HEK293 (cell line): ENCODE data around the gene GNG7.

Experiments
- RBAK ChIP-seq: fragments of 450-650 bp; formaldehyde crosslinking; IDR thresholded peaks from 2 replicates; pipeline ENCODE4 v1.5.1; 2016; ENCODE audit warnings: missing biosample characterization, missing genetic modification characterization
- YY2 ChIP-seq: fragments of 450-650 bp; formaldehyde crosslinking; IDR thresholded peaks from 2 replicates; pipeline ENCODE4 v1.5.1; 2016; ENCODE audit warnings: missing biosample characterization, missing genetic modification characterization
- ZNF670 ChIP-seq: fragments of 450-650 bp; formaldehyde crosslinking; IDR thresholded peaks from 2 replicates; pipeline ENCODE4 v1.5.1; 2016; ENCODE audit warnings: missing biosample characterization, missing genetic modification characterization, low read depth
- TF ChIP-seq, protein P1 (sequence below): fragments of 450-650 bp; formaldehyde crosslinking; IDR thresholded peaks from 2 replicates; pipeline ENCODE4 v1.5.1; 2016; ENCODE audit warnings: missing biosample characterization, missing genetic modification characterization

DNA sequence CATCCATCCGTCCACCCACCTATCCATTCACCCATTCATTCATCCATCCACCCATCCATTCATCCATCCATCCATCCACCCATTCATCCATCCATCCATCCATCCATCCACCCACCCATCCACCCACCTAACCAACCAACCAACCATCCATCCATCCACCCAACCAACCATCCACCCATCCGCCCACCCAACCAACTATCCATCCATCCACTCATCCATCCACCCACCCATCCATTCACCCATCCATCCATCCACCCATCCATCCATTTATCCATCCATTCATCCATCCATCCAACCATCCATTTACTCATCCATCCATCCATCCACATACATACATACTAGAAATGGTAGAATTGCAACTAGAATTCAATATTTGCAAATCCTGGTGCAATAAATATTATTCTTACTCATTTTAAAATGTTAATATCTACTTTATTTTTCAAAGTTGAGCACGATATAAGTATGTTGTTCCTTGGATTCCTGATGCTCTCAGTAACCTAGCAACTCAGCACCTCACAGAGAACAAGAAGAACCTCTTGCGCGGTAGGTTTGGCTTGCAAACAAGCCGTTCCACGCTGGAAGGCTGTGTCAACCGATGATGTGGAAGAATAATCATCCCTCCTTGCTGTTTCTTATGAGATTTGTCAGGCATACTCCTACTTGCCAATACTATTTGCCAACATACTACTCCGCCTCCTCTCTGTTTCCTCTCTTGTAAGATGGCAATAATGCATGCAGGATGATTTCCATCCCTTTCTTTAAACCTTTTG lies 111.7 kb downstream of the GNG7 start:
- no peak for TF ChIP-seq RBAK (tag by site-specific recombination)
- TF ChIP-seq, protein P1, sequence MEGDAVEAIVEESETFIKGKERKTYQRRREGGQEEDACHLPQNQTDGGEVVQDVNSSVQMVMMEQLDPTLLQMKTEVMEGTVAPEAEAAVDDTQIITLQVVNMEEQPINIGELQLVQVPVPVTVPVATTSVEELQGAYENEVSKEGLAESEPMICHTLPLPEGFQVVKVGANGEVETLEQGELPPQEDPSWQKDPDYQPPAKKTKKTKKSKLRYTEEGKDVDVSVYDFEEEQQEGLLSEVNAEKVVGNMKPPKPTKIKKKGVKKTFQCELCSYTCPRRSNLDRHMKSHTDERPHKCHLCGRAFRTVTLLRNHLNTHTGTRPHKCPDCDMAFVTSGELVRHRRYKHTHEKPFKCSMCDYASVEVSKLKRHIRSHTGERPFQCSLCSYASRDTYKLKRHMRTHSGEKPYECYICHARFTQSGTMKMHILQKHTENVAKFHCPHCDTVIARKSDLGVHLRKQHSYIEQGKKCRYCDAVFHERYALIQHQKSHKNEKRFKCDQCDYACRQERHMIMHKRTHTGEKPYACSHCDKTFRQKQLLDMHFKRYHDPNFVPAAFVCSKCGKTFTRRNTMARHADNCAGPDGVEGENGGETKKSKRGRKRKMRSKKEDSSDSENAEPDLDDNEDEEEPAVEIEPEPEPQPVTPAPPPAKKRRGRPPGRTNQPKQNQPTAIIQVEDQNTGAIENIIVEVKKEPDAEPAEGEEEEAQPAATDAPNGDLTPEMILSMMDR (tag by site-specific recombination), result no peak
- no peak for TF ChIP-seq ZNF670 (tag by site-specific recombination)
- no peak for TF ChIP-seq YY2 (tag by site-specific recombination)
